Urothelium cell line (cell line): ENCODE data around the gene C17orf113.

ENCODE experiments used
- DNase-seq: peaks from one replicate; pipeline ENCODE4 v3.0.0; 2011; ENCODE audit warnings: low spot score, mixed read lengths
- FAIRE-seq: peaks from 2 replicates; lab custom pipeline; 2011; peaks lifted over from hg19 to GRCh38; lab: Jason Lieb, UNC

C17orf113 gene

GRCh38 chr17:42050393-42051012 lies at the start of gene C17orf113:
C17orf113 (minus strand) TSS chr17:42050601; CDS start chr17:42043376, 7,225 bp downstream.
- no peak for FAIRE-seq
- peak; percentile 85 for DNase-seq

- DNase-seq: no peak
- FAIRE-seq: no peak
Observed at GRCh38 chr17:42098730-42099399, 48.5 kb upstream of the C17orf113 start.

DNA sequence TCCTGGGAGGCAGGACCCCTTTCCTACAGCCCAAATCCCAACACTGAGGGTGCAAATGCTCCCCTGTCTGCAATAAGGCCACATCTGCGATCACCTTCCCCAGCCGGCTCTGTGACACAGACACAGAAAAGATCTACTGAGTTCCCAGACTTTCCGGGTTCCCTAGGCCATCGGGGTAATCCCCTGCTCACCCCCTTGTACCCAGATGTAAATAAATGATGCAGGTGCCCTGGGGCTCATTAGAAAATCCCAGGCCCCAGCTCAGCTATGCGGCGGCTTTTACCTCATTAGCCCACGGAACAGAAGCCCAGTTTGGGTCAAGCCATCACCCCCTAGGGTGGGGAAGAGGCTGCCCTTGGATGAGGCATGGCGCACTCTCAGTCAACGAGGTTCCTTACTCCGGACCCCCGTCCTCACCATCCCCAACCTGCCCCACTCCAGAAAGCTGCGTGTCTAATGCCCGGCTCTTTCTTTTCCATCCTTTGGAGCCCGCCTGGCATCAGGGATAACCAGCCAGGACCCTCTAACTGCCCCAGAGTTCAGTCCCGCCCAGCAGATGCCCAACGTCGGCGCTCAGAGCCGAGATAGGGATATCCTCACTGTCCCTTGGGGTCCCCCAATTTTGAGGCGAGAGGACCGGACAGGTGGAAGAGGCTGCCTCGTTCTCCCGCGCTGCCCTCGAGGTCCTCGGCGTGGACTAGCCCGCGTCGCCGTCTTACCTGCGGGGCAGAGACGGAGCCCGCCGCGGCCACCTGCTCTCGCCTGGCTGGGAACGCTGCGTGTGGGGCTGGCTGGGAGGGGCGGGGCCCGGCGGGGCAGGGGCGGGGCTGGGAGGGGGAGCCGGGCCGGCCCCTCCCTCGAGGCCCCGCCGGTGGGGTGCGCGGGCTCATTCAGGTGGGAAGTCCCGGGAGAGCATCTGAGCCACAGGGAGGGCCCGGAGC lies 47.6 kb upstream of the C17orf113 start, which contains the start of gene ZNF385C:
Gene ZNF385C, minus strand, starts transcription at position 783 of the 941 bp plus-strand sequence. CDS start 35,417 bp downstream, outside the sequence.
- FAIRE-seq (no peak), DNase-seq (no peak)

GRCh38 chr17:42096360-42097111 lies 46.1 kb upstream of the C17orf113 start:
- no peak for FAIRE-seq
- no peak for DNase-seq

DNA sequence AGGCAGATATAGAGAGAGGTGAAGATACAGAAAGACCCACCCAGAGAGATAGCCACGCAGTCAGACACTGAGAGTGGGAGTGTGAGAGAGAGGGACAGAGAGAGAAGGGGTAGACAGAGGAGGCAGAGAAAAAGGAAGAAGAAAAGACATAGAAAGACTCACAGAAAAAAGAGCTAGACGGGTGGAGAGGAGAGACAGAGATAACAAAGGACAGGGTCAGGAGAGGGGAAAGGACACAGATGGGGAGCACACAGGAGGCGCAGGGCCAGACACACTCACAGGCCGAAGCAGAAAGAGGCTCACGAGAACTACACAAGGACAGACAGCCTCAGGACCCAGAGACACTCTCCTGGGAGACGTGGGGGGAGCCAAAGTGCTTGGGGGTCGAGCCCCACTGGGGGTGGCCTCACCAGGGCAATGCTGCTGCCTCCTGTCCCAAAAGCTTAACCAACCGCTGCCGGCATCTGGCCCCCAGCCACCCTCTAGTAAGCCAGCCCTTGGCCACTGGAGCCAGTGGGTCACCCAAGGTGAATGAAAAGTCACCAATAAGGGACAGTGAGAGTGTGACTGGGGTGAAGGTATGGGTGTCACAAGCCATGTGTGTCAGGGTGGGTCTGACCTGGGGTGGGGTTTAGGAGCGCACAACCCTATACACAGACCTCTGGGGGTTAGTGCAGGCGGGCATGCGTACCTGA lies 44.1 kb upstream of the C17orf113 start:
- DNase-seq: no peak
- FAIRE-seq: no peak

- DNase-seq (no peak), FAIRE-seq (no peak)
Observed at GRCh38 chr17:42092939-42093338, 42.5 kb upstream of the C17orf113 start.

DNA sequence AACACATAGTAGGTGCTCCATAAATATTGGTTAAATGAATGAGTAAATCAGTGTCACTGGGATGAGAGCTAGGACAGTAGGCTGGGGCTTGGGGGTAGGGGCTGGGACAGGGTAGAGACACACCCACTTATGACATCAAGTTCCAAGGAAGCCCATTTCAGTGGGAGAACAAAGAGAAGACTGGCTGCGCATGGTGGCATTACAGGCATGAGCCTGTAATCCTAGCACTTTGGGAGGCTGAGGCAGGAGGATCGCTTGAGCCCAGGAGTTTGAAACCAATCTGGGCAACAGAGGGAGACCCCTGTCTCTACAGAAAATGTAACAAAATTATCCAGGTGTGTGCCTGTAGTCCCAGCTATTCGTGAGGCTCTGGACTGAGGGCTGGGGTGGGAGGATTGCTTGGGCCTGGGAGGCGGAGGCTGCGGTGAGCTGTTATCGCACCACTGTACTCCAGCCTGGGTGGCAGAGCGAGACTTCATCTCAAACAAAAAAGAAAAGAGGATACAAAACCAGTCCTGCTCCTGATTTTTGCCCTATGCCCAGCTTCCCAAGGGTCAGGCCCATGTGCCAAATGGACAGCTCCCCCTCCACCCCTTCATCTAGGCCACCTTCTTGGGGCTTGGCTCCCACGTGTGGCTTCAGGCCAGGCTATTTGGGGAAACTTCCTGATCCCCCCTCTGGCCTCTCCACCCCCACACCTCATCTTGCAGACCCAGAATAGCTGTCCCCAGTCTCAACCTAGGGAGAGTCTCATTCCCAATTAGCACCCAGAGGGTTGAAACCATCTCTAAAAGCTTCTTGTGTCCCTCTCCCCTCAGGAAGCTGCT lies 40.8 kb upstream of the C17orf113 start:
- FAIRE-seq (no peak), DNase-seq (no peak)

DNA sequence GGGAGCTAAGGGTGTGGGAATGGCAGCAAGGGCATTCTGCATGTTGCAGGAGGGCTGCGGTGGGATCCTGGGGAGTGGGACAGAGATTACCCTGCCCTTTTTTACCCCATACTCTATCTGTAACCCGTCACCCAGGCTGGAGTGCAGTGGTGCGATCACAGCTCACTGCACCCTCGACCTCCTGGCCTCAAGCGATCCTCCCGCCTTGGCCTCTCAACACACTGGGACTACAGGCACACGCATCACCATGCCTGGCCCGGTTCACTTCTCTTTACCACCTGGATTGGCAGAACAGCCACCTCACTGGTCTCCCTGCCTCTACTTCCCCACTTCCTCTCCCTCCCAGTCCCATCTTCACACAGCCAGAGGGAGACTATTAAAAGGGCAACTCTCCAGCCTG lies 38.3 kb upstream of the C17orf113 start:
- peak; percentile 30 for FAIRE-seq

DNA sequence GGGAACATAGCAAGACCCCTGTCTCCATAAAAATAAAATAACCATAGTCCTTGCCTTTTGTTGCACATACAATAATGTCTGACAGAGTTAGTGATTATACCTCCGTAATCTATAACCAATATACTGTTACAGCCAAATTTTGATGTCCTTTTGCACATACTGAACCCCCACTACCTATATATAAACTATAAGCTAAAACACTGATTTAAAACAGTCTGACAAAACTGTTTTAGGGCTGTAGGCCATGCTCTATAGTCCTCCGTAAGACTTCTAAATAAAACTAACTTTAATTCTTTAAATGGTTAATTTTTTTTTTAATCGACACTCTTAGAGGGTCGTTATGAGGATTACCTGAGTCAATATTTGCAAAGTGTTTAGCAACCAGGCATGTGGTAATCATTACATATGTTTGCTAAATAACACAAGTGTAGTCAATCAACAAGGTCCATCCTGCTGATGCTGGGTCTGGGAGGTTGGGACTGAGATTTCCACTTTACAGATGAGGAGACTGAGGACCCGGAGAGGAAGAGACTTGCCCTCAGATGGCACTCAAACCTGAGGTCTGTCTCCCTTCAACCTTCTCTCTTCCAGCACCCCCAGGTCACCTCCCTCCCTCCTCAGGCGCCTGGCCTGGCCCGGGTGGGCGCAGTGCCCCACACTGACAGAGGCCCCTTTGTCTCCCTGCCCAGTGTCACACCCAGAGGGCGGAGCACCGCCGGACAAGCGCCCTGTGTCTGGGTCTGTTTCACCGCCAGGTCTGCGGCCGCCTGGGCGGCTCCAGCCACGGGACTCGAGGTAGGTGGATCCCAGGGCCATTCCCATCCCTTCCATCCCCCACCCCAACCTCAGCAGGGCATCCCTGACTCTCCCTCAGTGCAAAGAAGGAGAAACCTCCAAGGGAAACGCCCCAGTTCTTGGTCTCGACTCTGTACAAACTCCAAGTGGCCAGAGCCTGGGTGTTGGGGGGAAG lies 37.6 kb upstream of the C17orf113 start:
- no peak for FAIRE-seq

More for the DNA sequence above, 38.3 kb upstream of the C17orf113 start:
- no peak for DNase-seq

DNA sequence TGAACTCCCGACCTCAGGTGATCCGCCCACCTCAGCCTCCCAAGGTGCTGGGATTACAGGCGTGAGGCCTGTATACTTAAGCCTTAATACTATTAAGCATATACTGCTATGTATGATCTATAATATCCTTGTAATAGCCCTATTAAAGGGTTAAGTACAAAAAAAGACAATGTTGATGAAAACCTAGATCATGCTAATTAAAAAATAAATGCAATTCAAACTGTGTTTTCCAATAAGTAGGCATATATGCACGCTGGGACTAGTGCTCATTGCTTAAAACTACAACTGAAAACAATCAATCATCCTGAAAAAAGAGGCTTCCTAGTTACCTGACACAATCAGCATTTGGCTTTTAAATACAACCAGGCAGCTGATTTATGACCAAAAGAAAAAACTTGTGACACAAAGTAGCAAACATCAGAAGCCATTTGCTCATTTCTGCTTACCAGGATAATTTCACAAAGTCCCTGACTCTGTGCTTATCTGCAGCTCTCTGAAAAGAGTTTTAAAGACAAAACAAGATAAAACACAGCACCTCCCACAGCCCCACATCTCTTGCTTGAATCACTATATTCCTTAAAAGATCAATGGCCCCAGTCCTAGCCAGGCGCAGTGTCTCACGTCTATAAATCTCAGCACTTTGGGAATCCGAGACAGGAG lies 36.8 kb upstream of the C17orf113 start:
- FAIRE-seq: no peak
- DNase-seq: no peak

More for the DNA sequence above, 37.6 kb upstream of the C17orf113 start:
- peak; percentile 31 for DNase-seq

GRCh38 chr17:42081516-42082129 lies 31.2 kb upstream of the C17orf113 start:
- no peak for DNase-seq
- no peak for FAIRE-seq

GRCh38 chr17:42079541-42079940 lies 29.1 kb upstream of the C17orf113 start:
- FAIRE-seq (no peak), DNase-seq (no peak)

GRCh38 chr17:42078396-42079043 lies 28.1 kb upstream of the C17orf113 start:
- no peak for DNase-seq
- peak; percentile 13 for FAIRE-seq

GRCh38 chr17:42077755-42078154 lies 27.4 kb upstream of the C17orf113 start:
- no peak for FAIRE-seq
- no peak for DNase-seq

DNA sequence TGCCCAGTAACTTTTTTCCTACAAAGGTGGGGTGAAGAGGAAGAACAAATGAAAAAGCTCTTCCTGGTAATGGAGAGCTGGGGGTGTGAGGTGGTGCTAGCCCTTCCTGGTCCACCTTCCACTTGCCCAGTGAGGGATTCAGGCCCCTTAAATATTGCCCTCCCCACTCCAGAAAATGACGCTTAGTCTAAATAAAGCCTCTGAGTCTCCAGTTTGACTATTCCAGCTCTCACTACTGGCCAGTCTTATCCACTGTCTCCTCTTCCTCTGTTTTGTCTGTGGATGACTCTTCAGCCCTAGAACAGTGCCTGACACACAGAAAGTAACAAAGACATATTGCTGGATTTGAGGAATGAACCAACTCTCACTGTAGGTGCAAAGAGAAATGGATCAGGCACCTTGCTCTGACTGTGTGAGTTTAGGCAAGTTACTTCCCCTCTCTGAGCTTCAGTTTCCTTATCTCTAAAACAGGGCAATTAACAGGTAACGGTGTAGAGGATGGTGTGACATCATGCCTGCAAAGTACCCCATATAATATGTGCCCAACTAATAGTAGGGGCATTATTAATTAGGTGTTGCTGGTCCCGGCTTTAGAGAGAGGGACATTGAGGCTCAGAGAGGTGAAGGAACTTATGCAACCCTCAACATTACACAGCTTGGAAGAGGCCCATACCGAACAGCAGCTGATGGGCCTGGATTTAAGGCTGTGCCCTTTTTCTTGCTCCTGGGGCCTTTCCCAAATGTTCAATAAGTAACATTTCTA lies 26.6 kb upstream of the C17orf113 start:
- FAIRE-seq (no peak), DNase-seq (no peak)

DNA sequence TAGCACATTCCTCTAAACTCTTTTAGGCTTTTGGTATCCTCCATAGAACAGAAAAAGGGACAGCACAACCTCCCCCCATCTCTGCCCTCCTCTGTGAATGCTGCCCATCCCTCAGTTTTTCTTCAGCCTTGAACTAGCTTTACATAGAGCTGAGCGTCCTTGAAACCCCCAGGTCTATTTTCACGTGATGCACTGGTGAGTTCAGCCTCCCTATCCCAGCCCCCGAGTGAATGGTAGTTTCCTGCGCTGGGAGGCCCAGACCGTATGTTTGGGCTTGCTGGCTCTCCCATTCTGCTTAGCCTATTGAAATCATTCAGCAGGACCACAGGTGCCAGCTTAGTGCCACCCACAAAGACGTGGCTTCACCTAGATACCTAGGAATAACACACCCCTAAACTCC lies 25.4 kb upstream of the C17orf113 start:
- DNase-seq: no peak
- FAIRE-seq: no peak
